Trophoblast cell (in vitro differentiated cells and primary cell): ENCODE results near the gene ADAM17.
A peak's percentile ranks its signal among the peaks of the same experiment; 100 is the strongest.

Source experiments
- DNase-seq, 2 donors: peaks; one replicate each; pipeline ENCODE4 v3.0.0-alpha.2; 2016
- H2AFZ ChIP-seq: 2 replicates; pipeline ENCODE4 v1.6.1; 2013; ENCODE audit warnings: low read length, moderate library complexity, mild to moderate bottlenecking; ENCODE audit not compliant: insufficient read depth, poor library complexity
- H2AK5ac ChIP-seq: 2 replicates; pipeline ENCODE4 v1.6.1; 2013; ENCODE audit warnings: mild to moderate bottlenecking, low read length
- H2BK120ac ChIP-seq: 2 replicates; pipeline ENCODE4 v1.6.1; 2013; ENCODE audit warnings: low read length, mild to moderate bottlenecking, moderate library complexity; ENCODE audit not compliant: insufficient read depth, poor library complexity
- H2BK12ac ChIP-seq: 2 replicates; pipeline ENCODE4 v1.6.1; 2013; ENCODE audit warnings: mild to moderate bottlenecking, low read length, moderate library complexity
- H2BK5ac ChIP-seq: 2 replicates; pipeline ENCODE4 v1.6.1; 2013; ENCODE audit warnings: low read length, low read depth, moderate library complexity, mild to moderate bottlenecking; ENCODE audit not compliant: poor library complexity
- H3K14ac ChIP-seq: 2 replicates; pipeline ENCODE4 v1.6.1; 2013; ENCODE audit warnings: mild to moderate bottlenecking, low read length
- H3K18ac ChIP-seq: 2 replicates; pipeline ENCODE4 v1.6.1; 2013; ENCODE audit warnings: mild to moderate bottlenecking, low read length
- H3K23ac ChIP-seq: 2 replicates; pipeline ENCODE4 v1.6.1; 2013; ENCODE audit warnings: low read length
- H3K27ac ChIP-seq: 2 replicates; pipeline ENCODE4 v1.5.1; 2013; ENCODE audit warnings: low read depth, mild to moderate bottlenecking, inconsistent platforms, low read length, moderate library complexity
- H3K27me3 ChIP-seq: 2 replicates; pipeline ENCODE4 v1.6.1; 2013; ENCODE audit warnings: inconsistent platforms, mild to moderate bottlenecking, low read length, moderate library complexity; ENCODE audit not compliant: insufficient read depth
- H3K36me3 ChIP-seq, 2 experiments: 1 replicate in 1 of 2; 2 replicates in 1 of 2; pipeline ENCODE4 v1.6.1; 2013; ENCODE audit warnings: low read length in 2 of 2, mild to moderate bottlenecking in 2 of 2, moderate library complexity in 1 of 2; ENCODE audit not compliant: insufficient read depth in 2 of 2, control insufficient read depth in 1 of 2
- H3K4ac ChIP-seq: 2 replicates; pipeline ENCODE4 v1.6.1; 2013; ENCODE audit warnings: low read depth, mild to moderate bottlenecking, low read length, moderate library complexity
- H3K4me1 ChIP-seq, 2 experiments: 1 replicate in 1 of 2; 2 replicates in 1 of 2; pipeline ENCODE4 v1.6.1; 2013; ENCODE audit warnings: low read length in 2 of 2, mild to moderate bottlenecking in 2 of 2, moderate library complexity in 1 of 2; ENCODE audit not compliant: insufficient read depth in 2 of 2, control insufficient read depth in 1 of 2
- H3K4me2 ChIP-seq: 2 replicates; pipeline ENCODE4 v1.6.1; 2013; ENCODE audit warnings: inconsistent platforms, mild to moderate bottlenecking, low read length, moderate library complexity
- H3K4me3 ChIP-seq: 2 replicates; pipeline ENCODE4 v1.5.1; 2013; ENCODE audit warnings: mild to moderate bottlenecking, low read depth, low read length, inconsistent platforms
- H3K79me1 ChIP-seq: one replicate; pipeline ENCODE4 v1.6.1; 2013; ENCODE audit warnings: low read length
- H3K79me2 ChIP-seq: 2 replicates; pipeline ENCODE4 v1.6.1; 2013; ENCODE audit warnings: low read length, mild to moderate bottlenecking; ENCODE audit not compliant: control insufficient read depth, insufficient read depth, poor library complexity
- H3K9ac ChIP-seq: 2 replicates; pipeline ENCODE4 v1.6.1; 2013; ENCODE audit warnings: mild to moderate bottlenecking, low read length
- H3K9me3 ChIP-seq: 2 replicates; pipeline ENCODE4 v1.6.1; 2013; ENCODE audit warnings: low read depth, mild to moderate bottlenecking, control low read depth, inconsistent platforms, low read length; ENCODE audit not compliant: insufficient read depth
- H4K12ac ChIP-seq: 2 replicates; pipeline ENCODE4 v1.6.1; 2013; ENCODE audit warnings: low read depth, mild to moderate bottlenecking, low read length, moderate library complexity
- H4K8ac ChIP-seq: 2 replicates; pipeline ENCODE4 v1.6.1; 2013; ENCODE audit warnings: low read depth, mild to moderate bottlenecking, low read length, moderate library complexity
- H4K91ac ChIP-seq: one replicate; pipeline ENCODE4 v1.6.1; 2013; ENCODE audit warnings: low read depth, mild to moderate bottlenecking, low read length, moderate library complexity
- WGBS: extraction: QIAGEN DNeasy Blood & Tissue Kit; methylation state at CpG from one replicate; pipeline ENCODE4 v1.1.7; 2013; ENCODE audit warnings: missing lambda C conversion rate; ENCODE audit not compliant: insufficient read length, insufficient coverage; ENCODE audit errors: extremely low coverage; 5-methylcytosine and 5-hydroxymethylcytosine counted together

ADAM17 gene

DNA sequence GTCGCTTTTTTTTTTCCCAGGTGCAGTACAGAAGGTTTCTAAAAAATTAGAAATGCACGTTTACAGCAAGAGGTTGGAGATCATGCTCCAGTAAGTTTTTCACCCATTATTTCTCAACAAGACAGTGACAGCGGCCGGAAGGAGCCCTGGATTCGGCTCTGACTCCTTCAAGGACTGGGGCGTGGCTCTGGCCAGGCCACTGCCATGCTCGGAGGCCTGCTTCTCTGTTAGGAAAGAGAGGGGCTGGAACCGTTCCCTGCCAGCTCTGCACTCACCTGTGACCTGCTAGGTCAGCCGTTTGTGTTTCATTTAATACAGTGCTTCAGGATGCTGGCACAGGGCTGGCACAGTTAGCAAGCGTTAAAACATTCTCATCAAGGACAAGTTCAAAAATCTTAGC lies 87.9 kb downstream of the ADAM17 start:
- Histone ChIP-seq H3K23ac (no peak overlapping the region), H4K8ac (no peak overlapping the region), H2AK5ac (no peak overlapping the region), H4K12ac (no peak overlapping the region), H3K27ac (no peak overlapping the region), H2AFZ (no peak overlapping the region), H3K79me2 (no peaks in the 10 kb centered on the region), H3K18ac (no peak overlapping the region), H3K36me3 (peaks cover 30% of the 10 kb centered on the region in 2 experiments), H3K4me2 (no peak overlapping the region), H3K4me3 (no peak overlapping the region), H3K27me3 (no peaks in the 10 kb centered on the region), H3K4me1 (no peaks in the 10 kb centered on the region), H3K9me3 (peaks cover 3% of the 10 kb centered on the region), H4K91ac (no peak overlapping the region), H3K4ac (no peak overlapping the region), H2BK12ac (no peak overlapping the region), H2BK5ac (no peak overlapping the region), H2BK120ac (no peak overlapping the region), H3K14ac (no peak overlapping the region), H3K79me1 (no peaks in the 10 kb centered on the region), H3K9ac (no peak overlapping the region)
- DNase-seq: no peak
- no CpG with 5 or more reads among the region's 10 CpGs for WGBS

DNA sequence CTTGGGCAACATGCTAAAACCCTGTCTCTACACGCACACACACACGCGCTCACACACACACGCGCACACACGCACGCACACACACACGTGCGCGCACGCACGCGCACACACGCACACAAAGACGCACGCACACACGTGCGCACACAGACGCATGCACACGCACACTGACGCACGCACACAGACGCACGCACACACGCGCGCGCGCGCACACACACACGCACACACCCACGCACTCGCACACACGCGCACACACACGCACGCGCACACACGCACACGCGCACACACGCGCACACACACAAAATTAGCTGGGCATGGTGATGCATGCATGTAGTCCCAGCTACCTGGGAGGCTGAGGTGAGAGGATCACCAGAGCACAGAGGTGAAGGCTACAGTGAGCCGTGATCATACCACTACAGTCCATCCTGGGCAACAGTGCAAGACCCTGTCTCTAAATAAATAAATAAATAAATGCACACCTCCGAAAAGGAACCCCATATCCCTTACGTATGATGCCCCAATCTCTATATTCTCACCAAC lies 89.4 kb downstream of the ADAM17 start:
- H2AFZ ChIP-seq: no peak overlapping the region
- H3K27ac ChIP-seq: no peak overlapping the region
- no peak overlapping the region for H3K18ac ChIP-seq
- H3K36me3 ChIP-seq: peaks cover 26 to 29% of the 10 kb centered on the region in 2 experiments
- H3K4me3 ChIP-seq: peak overlapping the region; percentile 53
- no peak overlapping the region for H2BK12ac ChIP-seq
- no peak overlapping the region for H3K23ac ChIP-seq
- peaks cover 3% of the 10 kb centered on the region for H3K9me3 ChIP-seq
- H3K79me2 ChIP-seq: no peaks in the 10 kb centered on the region
- H3K4me2 ChIP-seq: no peak overlapping the region
- no peak overlapping the region for H4K8ac ChIP-seq
- H2BK5ac ChIP-seq: no peak overlapping the region
- WGBS: 100% methylated on average over 7 of the region's 46 CpGs
- no peak for DNase-seq
- no peak overlapping the region for H4K91ac ChIP-seq
- no peak overlapping the region for H2BK120ac ChIP-seq
- H4K12ac ChIP-seq: no peak overlapping the region
- H2AK5ac ChIP-seq: no peak overlapping the region
- H3K9ac ChIP-seq: no peak overlapping the region
- no peak overlapping the region for H3K14ac ChIP-seq
- no peaks in the 10 kb centered on the region for H3K4me1 ChIP-seq
- H3K4ac ChIP-seq: no peak overlapping the region
- H3K79me1 ChIP-seq: no peaks in the 10 kb centered on the region
- H3K27me3 ChIP-seq: no peaks in the 10 kb centered on the region

DNA sequence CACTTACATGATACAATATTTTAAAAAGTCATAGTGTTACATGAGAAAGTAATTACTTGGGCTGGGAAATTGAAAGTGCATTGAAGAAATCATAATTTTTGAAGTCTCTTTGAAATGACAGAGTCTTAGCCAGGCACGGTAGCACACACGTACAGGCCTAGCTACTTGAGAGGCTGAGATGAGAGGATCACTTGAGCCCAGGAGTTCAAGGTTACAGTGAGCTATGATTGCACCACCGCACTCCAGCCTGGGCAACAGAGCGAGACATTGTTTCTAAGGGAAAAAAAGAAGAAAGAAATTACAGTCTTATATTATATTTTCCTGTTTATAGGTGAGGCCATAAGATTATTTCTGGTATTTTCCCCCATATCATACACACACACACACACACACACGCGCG lies 90.5 kb downstream of the ADAM17 start:
- Histone ChIP-seq H3K27me3 (no peaks in the 10 kb centered on the region), H4K12ac (no peak overlapping the region), H2AFZ (no peak overlapping the region), H3K79me1 (no peaks in the 10 kb centered on the region), H3K27ac (no peak overlapping the region), H4K91ac (no peak overlapping the region), H3K9me3 (peaks cover 3% of the 10 kb centered on the region), H2AK5ac (no peak overlapping the region), H3K4me3 (no peak overlapping the region), H3K23ac (no peak overlapping the region), H2BK12ac (no peak overlapping the region), H3K14ac (no peak overlapping the region), H3K18ac (no peak overlapping the region), H3K79me2 (no peaks in the 10 kb centered on the region), H3K9ac (no peak overlapping the region), H3K36me3 (peaks cover 28 to 31% of the 10 kb centered on the region in 2 experiments), H3K4me2 (no peak overlapping the region), H2BK120ac (no peak overlapping the region), H3K4ac (no peak overlapping the region), H3K4me1 (no peaks in the 10 kb centered on the region), H4K8ac (no peak overlapping the region), H2BK5ac (no peak overlapping the region)
- no CpG with 5 or more reads among the region's 7 CpGs for WGBS
- no peak for DNase-seq

DNA sequence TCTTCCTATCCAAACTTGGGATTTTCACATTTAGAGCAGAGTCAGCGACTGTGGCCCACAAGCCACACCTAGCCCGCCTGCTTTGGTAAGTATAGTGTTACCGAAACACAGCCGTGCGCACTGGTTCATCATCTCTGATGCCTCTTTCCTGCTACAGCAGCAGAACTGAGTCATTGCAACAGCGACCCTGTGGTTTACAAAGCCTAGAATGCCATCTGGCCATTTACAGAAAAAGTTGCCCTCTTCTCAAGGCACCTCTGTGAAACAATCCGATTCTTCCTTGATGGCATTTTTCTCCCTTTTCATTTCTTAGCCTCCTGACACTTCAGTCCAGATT lies 92.0 kb downstream of the ADAM17 start:
- Histone ChIP-seq H2BK12ac (no peak overlapping the region), H3K4me2 (no peak overlapping the region), H4K8ac (no peak overlapping the region), H2AK5ac (no peak overlapping the region), H3K36me3 (peaks cover 21 to 28% of the 10 kb centered on the region in 2 experiments), H3K18ac (no peak overlapping the region), H2BK120ac (no peak overlapping the region), H3K23ac (no peak overlapping the region), H3K79me1 (no peaks in the 10 kb centered on the region), H3K9ac (no peak overlapping the region), H3K79me2 (no peaks in the 10 kb centered on the region), H4K12ac (no peak overlapping the region), H3K27ac (no peak overlapping the region), H4K91ac (no peak overlapping the region), H2AFZ (no peak overlapping the region), H3K27me3 (no peaks in the 10 kb centered on the region), H2BK5ac (no peak overlapping the region), H3K14ac (no peak overlapping the region), H3K9me3 (peaks cover 3% of the 10 kb centered on the region), H3K4me3 (no peak overlapping the region), H3K4me1 (no peaks in the 10 kb centered on the region), H3K4ac (no peak overlapping the region)
- no CpG with 5 or more reads among the region's 7 CpGs for WGBS
- DNase-seq: no peak
